IPS-15b (cell line): ENCODE results near the gene HELZ.

Experiments
- H3K27me3 ChIP-seq: one replicate; pipeline ENCODE4 v1.6.1; 2013; ENCODE audit warnings: low read length; ENCODE audit not compliant: control insufficient read depth, insufficient read depth
- H3K36me3 ChIP-seq: one replicate; pipeline ENCODE4 v1.6.1; 2013; ENCODE audit warnings: low read length; ENCODE audit not compliant: control insufficient read depth, insufficient read depth
- H3K4me1 ChIP-seq: one replicate; pipeline ENCODE4 v1.6.1; 2013; ENCODE audit warnings: mild to moderate bottlenecking, low read length; ENCODE audit not compliant: control insufficient read depth, insufficient read depth
- H3K4me3 ChIP-seq: one replicate; pipeline ENCODE4 v1.5.1; 2013; ENCODE audit warnings: low read depth, low read length
- H3K9ac ChIP-seq: one replicate; pipeline ENCODE4 v1.6.1; 2013; ENCODE audit warnings: low read depth, mild to moderate bottlenecking, low read length
- H3K9me3 ChIP-seq: one replicate; pipeline ENCODE4 v1.6.1; 2013; ENCODE audit warnings: mild to moderate bottlenecking, low read length; ENCODE audit not compliant: control insufficient read depth, insufficient read depth

The HELZ gene

GRCh38 chr17:67223924-67224323 is 21.1 kb downstream of the HELZ start:
- H3K36me3 ChIP-seq: no peaks in the 10 kb centered on the region
- H3K27me3 ChIP-seq: no peaks in the 10 kb centered on the region
- H3K9ac ChIP-seq: no peak overlapping the region
- H3K9me3 ChIP-seq: no peaks in the 10 kb centered on the region
- H3K4me1 ChIP-seq: no peaks in the 10 kb centered on the region
- no peak overlapping the region for H3K4me3 ChIP-seq

- Histone ChIP-seq H3K27me3 (no peaks in the 10 kb centered on the region), H3K9me3 (no peaks in the 10 kb centered on the region), H3K9ac (no peak overlapping the region), H3K4me3 (no peak overlapping the region), H3K36me3 (no peaks in the 10 kb centered on the region), H3K4me1 (no peaks in the 10 kb centered on the region)
Observed at GRCh38 chr17:67221062-67221998, 23.7 kb downstream of the HELZ start.

- Histone ChIP-seq H3K4me3 (no peak overlapping the region), H3K36me3 (no peaks in the 10 kb centered on the region), H3K9me3 (no peaks in the 10 kb centered on the region), H3K9ac (no peak overlapping the region), H3K27me3 (no peaks in the 10 kb centered on the region), H3K4me1 (no peaks in the 10 kb centered on the region)
Observed at GRCh38 chr17:67218385-67218950, 26.5 kb downstream of the HELZ start.

- no peaks in the 10 kb centered on the region for H3K36me3 ChIP-seq
- no peaks in the 10 kb centered on the region for H3K4me1 ChIP-seq
- no peak overlapping the region for H3K4me3 ChIP-seq
- H3K9me3 ChIP-seq: no peaks in the 10 kb centered on the region
- H3K27me3 ChIP-seq: no peaks in the 10 kb centered on the region
- no peak overlapping the region for H3K9ac ChIP-seq
Observed at GRCh38 chr17:67217446-67217845, 27.6 kb downstream of the HELZ start.

GRCh38 chr17:67216578-67217320 is 28.2 kb downstream of the HELZ start:
- Histone ChIP-seq H3K4me1 (no peaks in the 10 kb centered on the region), H3K9me3 (no peaks in the 10 kb centered on the region), H3K36me3 (no peaks in the 10 kb centered on the region), H3K27me3 (no peaks in the 10 kb centered on the region), H3K4me3 (no peak overlapping the region), H3K9ac (no peak overlapping the region)

GRCh38 chr17:67215991-67216421 is 29.0 kb downstream of the HELZ start:
- Histone ChIP-seq H3K36me3 (no peaks in the 10 kb centered on the region), H3K9ac (no peak overlapping the region), H3K4me1 (no peaks in the 10 kb centered on the region), H3K9me3 (no peaks in the 10 kb centered on the region), H3K27me3 (no peaks in the 10 kb centered on the region), H3K4me3 (no peak overlapping the region)

- H3K9me3 ChIP-seq: no peaks in the 10 kb centered on the region
- H3K36me3 ChIP-seq: no peaks in the 10 kb centered on the region
- H3K9ac ChIP-seq: no peak overlapping the region
- no peak overlapping the region for H3K4me3 ChIP-seq
- H3K27me3 ChIP-seq: no peaks in the 10 kb centered on the region
- no peaks in the 10 kb centered on the region for H3K4me1 ChIP-seq
Observed at GRCh38 chr17:67212714-67213417, 32.1 kb downstream of the HELZ start.

- H3K36me3 ChIP-seq: no peaks in the 10 kb centered on the region
- H3K4me1 ChIP-seq: no peaks in the 10 kb centered on the region
- no peaks in the 10 kb centered on the region for H3K9me3 ChIP-seq
- H3K4me3 ChIP-seq: no peak overlapping the region
- H3K27me3 ChIP-seq: no peaks in the 10 kb centered on the region
- H3K9ac ChIP-seq: no peak overlapping the region
Observed at GRCh38 chr17:67212231-67212630, 32.8 kb downstream of the HELZ start.

GRCh38 chr17:67211742-67212141 is 33.3 kb downstream of the HELZ start:
- Histone ChIP-seq H3K4me3 (no peak overlapping the region), H3K4me1 (no peaks in the 10 kb centered on the region), H3K36me3 (no peaks in the 10 kb centered on the region), H3K9ac (no peak overlapping the region), H3K9me3 (no peaks in the 10 kb centered on the region), H3K27me3 (no peaks in the 10 kb centered on the region)

GRCh38 chr17:67210915-67211314 is 34.1 kb downstream of the HELZ start:
- Histone ChIP-seq H3K9ac (no peak overlapping the region), H3K4me1 (no peaks in the 10 kb centered on the region), H3K36me3 (no peaks in the 10 kb centered on the region), H3K27me3 (no peaks in the 10 kb centered on the region), H3K9me3 (no peaks in the 10 kb centered on the region), H3K4me3 (no peak overlapping the region)

GRCh38 chr17:67208232-67208631 is 36.8 kb downstream of the HELZ start:
- H3K36me3 ChIP-seq: no peaks in the 10 kb centered on the region
- no peaks in the 10 kb centered on the region for H3K27me3 ChIP-seq
- no peaks in the 10 kb centered on the region for H3K4me1 ChIP-seq
- H3K9me3 ChIP-seq: no peaks in the 10 kb centered on the region
- H3K9ac ChIP-seq: no peak overlapping the region
- no peak overlapping the region for H3K4me3 ChIP-seq
